Glomerular endothelial cell (primary cell): Measurements from ENCODE around the gene C5orf15. TPM values are rescaled to one million over a fixed set of nuclear protein-coding genes. Genes with fewer than 3 reads are reported as not detected.
"Not testable (repeated sequence)": the region's sequence is repeated elsewhere in the genome, so short reads cannot be mapped to it uniquely, and the experiment has no call there.

ENCODE experiments used
- DNase-seq: peaks from one replicate; pipeline ENCODE4 v3.0.0-alpha.2; 2011; ENCODE audit warnings: low read depth, low spot score; ENCODE audit errors: extremely low read depth
- total RNA-seq: library from RNA; depleted of rRNA; stranded (reverse); fragments of >200 nt; gene quantifications from 2 replicates; pipeline ENCODE4 v1.2.3, GENCODE V29; 2015

Gene C5orf15
- total RNA-seq, 1 donor from 2014 or later = 50.1 TPM

DNA sequence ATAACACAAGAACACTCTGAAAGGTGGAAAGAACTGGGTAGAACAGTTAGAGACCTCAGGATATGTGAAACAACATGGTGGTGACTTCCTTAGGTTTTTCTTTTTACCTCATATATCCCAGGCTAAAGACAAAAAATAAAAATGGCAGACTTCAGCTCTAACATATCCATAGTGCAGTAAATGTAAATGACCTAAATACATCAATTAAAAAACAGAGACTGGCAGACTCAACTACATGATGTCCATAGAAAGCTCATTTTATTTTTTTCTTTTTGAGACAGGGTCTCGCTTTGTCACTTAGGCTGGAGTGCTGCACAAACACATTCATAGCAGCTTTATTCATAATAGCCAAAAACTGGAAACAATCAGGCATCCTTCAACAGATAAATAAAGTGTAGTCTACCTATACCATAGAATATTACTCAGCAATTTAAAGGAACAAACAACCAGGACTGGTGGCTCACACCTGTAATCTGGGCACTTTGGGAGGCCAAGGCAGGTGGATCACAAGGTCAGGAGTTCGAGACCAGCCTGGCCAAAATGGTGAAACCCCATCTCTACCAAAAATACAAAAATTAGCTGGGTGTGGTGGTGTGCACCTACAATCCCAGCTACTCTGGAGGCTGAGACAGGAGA is 4.8 kb downstream of the C5orf15 start:
- no peak for DNase-seq

DNA sequence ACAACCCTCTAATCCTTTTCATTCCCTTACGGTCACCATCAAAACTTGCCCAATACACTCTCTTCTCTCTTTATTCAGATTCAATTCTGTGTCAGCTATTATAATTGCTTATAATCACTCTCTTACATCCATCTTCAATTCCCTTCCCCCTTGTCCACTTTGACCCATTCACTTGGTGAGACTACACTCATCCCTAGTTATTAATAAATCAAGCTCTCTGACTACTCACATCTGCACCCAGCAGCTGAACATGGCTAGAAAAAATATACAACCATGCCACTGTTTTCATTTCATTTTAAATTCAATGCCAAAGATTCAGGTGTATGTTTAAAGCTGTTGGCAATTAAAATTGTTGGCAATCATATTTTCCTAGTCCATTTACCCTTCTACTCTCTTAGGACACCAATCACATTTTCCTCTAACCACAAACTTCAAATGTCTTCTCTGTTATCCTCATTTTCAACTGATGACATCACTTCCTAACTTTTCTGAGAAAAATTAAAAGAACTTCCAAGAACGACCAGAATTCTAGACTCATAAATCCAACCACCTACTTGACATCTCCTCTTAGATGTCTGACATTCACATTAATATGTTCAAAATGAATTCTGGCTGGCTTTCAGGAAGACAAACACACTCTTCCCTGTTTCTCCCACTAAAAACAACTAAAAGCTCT is 5.5 kb downstream of the C5orf15 start:
- no peak for DNase-seq

GRCh38 chr5:133962131-133962530 is 6.3 kb downstream of the C5orf15 start:
- DNase-seq = no peak

DNA sequence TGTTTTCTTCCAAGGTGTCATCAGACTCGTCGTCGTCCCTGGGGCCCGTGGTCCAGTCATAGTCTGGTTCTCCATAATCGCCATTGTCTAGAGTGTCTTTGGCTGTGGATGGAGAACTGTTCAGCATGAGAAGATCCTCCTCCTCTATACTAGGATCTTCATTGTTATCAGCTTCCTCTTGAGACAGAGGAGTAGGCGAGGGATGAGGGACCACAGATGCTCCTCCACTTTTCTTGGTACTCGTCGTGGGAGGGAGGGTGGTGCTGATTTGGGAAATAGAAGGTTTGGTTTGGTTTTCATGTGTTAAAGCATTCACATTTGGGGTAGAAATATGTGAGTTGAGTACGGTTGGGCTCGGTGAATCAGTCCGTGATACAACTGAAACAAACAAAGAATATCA is 8.8 kb downstream of the C5orf15 start:
- no peak for DNase-seq

DNA sequence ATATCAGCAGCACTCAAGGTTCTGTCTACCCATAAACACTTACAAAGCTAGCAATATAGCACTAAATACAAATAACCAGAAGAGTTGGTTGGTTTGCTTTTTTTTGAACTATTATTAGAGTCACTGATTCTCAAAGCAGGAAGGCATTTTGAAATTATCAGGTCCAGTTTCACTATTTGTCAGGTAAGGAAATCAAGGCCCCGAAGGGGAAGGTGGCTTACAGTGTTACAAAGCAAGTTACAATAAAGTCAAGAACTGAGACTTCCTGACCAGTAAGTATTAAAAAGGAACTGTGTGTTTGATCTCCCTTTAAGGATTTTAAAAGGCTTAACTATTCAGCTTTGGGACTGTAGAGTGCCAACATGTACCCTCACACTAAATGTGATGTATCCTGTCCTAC is 10.8 kb downstream of the C5orf15 start:
- no peak for DNase-seq

DNA sequence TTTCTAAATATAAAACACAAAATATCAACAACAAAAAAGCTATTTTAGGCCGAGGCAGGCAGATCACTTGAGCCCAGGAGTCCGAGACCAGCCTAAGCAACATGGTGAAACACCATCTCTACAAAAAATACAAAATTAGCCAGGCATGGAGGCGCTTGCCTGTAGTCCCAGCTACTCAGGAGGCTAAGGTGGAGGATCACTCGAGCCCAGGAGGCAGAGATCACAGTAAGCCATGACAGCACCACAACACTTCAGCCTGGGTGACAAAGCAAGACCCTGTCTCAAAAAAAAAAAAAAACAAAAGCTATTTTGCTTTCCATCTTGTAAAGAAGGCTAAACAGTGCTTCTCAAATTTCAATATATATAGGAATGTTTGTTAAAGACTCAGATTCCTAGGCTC is 11.3 kb downstream of the C5orf15 start:
- DNase-seq = no peak

- DNase-seq = not testable (repeated sequence)
Observed at GRCh38 chr5:133956196-133956595, 12.2 kb downstream of the C5orf15 start.

DNA sequence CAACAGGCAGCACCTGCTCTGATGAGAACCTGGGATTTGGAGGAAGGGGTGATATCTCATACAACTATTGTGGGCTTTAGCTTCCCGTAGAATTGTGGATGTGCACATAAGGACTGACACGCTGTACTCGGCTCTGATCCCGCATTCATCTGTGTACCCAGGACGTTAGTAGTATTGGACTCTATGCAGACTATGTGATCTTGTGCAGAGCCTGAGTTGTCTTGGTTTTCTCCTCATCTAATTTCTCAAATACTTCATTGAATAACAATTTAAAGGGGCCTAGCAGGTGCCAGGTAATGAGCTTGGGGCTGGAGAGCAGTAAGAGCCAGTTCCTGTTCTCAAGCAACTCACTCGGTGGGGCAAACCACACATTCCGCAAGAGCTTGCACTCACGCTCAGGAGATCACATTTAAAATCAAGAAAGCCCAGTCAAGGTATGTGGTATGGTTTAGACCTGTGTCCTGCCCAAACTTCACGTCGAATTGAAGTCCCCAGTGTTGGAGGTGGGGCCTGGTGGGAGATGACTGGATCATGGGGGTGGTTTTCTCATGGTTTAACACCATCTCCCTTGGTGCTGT is 14.8 kb downstream of the C5orf15 start:
- DNase-seq = no peak

DNA sequence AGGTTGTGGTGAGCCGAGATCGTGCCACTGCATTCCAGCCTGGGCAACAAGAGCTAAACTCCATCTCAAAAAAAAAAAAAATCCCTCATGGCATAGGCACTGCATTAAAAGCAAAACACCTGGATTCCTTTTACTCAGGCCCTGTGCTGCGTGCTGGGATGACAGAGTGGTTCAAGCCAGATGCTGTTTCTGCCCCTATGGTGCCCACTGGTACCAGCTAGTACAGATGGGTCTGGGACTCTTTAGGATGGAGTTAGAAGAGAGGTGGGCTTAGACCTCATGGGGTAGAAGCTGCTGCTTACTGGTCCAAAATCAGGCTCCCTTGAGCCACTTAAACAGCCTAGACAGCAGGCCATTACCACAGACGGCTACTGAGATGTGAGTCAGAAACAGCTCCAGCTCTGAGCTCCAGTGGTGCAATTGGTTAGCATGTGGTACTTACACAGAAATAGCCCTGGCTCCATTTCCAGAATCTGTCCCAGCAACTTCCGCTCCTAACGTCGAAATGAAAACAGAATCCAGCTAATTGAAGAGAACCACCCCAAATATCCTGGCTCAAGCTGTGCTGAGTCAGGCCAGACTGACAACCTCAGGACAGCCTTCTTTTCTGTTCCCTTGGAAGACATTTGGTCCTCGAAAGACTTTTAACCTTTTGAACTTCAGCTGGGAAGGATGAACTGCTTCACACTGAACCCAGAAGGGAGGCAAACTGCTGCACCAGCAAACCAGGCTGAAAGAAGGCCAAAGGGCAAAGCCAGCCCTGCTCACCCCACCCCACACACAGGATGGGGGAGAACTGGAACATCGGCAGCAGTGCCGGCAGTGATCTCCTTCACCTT is 15.5 kb downstream of the C5orf15 start:
- DNase-seq = no peak

GRCh38 chr5:133950821-133951612 is 17.4 kb downstream of the C5orf15 start:
- no peak for DNase-seq

- no peak for DNase-seq
Observed at GRCh38 chr5:133948721-133949120, 19.7 kb downstream of the C5orf15 start.

DNA sequence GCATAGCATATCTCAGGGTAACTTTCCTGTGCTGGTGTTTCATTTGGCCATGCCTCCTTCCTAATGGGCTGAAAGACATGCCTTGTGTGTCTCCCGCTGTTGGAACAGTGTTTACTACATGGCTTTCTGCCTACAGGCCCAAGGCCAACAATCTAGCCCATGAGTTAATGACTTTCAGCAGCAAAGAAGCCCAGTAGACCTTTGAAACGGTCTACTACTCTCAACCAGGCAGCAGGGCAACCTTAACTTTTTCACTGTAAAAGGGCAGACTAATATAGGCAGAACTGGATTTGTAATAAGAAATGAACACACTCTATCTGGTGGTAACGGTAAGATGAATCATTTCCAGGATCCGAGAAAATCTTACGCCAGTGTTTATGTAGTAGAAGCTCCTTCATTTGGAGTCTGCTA is 21.0 kb downstream of the C5orf15 start:
- no peak for DNase-seq

GRCh38 chr5:133945568-133945967 is 22.9 kb downstream of the C5orf15 start:
- DNase-seq = no peak

- no peak for DNase-seq
Observed at GRCh38 chr5:133944263-133945185, 23.9 kb downstream of the C5orf15 start.

GRCh38 chr5:133943475-133943817 is 25.0 kb downstream of the C5orf15 start:
- DNase-seq = no peak

DNA sequence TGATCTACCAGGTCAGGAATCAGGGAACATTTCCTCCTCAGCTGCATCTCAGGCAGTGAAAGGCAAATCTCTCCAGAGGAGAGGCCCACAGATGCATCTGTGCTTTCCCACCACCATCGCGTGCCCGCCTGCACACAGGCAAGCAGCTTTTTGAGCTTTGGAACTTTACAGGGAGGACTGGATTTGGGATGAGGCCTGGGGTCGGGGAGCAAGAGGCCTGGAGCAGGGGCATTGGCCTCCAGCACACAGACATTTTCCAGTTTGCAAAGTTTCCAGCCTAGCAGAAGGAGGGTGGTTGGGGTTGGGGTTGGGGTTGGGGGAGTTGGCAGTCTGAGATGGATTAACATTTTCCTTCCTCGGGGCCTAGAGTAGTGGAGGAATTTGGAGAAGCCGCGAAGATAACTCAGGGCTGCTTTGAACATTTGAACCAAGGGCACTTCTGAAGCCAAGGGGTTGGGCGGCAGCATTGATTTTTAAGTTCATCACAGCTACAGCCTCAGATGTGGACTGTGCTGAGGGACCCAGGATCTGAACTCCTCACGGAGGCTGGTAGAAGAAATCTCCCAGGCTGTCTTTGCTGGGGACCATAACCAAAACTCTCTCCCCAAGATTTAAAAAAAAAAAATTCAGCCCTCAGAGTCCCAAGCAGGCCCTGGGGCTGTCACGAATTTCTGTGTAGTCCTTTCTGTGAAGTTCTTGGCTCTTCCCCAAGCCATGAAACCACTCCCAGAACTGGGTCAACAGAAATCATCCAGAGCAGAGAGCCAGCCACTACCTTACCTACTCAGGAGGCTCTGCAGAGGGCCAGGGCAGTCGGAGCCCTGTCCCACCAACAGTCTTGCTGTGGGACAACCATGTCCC is 25.6 kb downstream of the C5orf15 start:
- no peak for DNase-seq

- DNase-seq = no peak
Observed at GRCh38 chr5:133941456-133942196, 26.8 kb downstream of the C5orf15 start.

DNA sequence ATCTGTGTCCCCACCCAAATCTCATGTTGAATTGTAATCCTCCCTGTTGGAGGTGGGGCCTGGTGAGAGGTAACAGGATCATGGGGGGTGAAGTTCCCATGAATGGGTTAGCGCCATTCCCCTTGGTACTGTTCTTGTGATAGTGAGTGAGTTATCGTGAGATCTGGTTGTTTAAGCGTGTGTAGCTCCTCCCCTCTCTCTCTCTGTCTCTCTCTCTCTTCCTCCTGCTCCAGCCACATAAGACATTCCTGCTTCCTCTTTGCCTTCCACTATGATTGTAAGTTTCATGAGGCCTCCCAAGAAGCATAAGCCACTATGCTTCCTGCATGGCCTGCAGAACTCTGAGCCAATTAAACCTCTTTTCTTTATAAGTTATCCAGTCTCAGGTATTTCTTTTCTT is 28.8 kb downstream of the C5orf15 start:
- DNase-seq = no peak
